SH-SY5Y (cell line): Measurements from ENCODE around the gene PRMT5.

Source experiments
- GATA2 ChIP-seq: IDR thresholded peaks from 2 replicates; pipeline ENCODE4 v1.6.1; 2011; ENCODE audit warnings: mild to moderate bottlenecking, low read depth, low read length
- GATA3 ChIP-seq: IDR thresholded peaks from 2 replicates; pipeline ENCODE4 v1.6.1; 2011; ENCODE audit warnings: low read depth, mild to moderate bottlenecking, low read length, moderate library complexity

GRCh38 chr14:22906073-22906472, 23.1 kb downstream of the PRMT5 start:
- no peak for TF ChIP-seq GATA2
- no peak for TF ChIP-seq GATA3
